GM19468 (cell line): ENCODE measurements around the gene FOXE1.

Experiments used
- ATAC-seq: cut with Tn5 transposase; IDR thresholded peaks from one replicate; pipeline ENCODE4 v1.9.1; 2021; ENCODE audit warnings: mild to moderate bottlenecking, moderate library complexity, moderate number of reproducible peaks; ENCODE audit not compliant: unreplicated experiment; ENCODE audit errors: extremely low read depth

The FOXE1 gene

GRCh38 chr9:97847474-97848214 lies 5.4 kb upstream of the FOXE1 start:
- ATAC-seq: no peak

GRCh38 chr9:97848215-97848479 lies 4.9 kb upstream of the FOXE1 start:
- ATAC-seq: no peak

DNA sequence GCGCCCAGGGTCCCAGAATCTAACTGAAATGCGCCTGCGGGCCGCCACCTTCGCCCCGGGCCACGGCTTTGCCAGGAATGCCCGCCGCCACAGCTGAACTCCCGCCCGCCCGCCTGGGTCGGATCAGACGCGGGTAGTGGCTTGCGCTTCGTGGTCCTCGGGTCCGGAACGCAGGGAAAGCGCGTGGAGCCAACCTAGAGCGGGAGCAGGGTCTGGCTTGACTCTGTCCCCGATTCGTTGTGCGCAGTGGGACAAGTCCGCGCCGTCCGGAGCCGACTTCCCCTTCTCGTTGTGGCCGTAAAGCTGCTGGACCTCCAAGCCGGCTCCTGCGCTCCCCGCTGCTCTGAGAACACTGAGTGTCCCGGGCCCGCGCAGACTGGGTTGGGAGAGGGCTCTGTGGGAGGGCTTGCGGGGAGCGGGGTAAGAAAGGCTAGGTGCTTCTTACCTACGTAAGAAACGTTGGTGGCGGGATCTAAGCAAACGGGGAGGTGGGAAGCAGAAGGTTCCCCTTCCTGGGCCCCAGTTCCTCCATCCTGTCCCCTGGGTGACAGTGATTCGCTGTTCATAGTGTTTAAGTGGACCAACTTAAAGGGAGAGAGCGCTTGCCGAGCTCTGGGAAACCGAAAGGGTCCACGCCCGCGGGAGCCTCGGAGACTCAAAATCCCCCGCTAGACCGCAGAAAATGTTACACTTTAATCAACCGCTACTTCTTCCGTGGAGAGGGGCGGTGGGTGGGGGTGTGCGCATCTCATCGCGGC lies 4.4 kb upstream of the FOXE1 start:
- no peak for ATAC-seq

DNA sequence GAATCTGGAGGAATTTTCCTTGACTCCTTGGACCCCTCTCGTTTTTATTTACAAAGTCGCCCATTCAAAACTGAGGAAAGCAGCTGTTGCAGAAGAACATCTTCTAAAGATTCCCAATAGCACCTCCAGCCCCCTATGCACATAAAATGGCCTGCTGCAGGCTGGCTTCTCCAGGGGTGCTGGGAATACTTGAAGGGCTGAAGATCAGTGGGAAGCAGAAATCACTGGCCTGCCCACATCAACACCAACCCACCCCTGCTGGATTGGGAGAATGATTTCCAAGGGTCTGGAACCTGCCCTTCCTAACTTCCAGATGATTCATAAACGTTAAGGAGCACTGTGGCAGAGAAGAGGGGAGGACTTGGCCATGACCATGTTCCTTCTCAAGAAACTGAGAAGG lies 3.0 kb upstream of the FOXE1 start:
- ATAC-seq: no peak

- ATAC-seq: no peak
Measured at GRCh38 chr9:97850746-97851445, 2.1 kb upstream of the FOXE1 start.

- ATAC-seq: no peak
Measured at GRCh38 chr9:97851446-97851883, 1.6 kb upstream of the FOXE1 start.

DNA sequence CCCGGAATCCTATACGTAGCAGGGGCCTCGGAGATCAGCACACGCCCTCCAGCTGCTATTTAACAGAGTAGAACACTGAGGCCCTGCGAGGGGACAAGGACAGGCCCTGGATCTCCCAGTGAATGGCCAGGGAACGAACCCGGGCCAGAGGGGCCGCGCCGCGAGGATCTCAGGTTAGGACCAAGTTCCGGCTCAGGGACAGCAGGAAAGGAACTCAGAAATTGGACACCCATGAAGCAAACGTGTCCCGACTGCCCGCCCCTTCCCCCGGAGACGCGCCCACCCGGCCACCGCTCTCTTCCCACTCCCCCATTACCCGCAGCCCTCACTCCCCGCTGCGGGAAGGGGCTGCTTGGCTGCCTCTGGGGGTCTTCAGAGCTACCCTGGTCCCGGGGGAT lies 1.0 kb upstream of the FOXE1 start:
- ATAC-seq: no peak

DNA sequence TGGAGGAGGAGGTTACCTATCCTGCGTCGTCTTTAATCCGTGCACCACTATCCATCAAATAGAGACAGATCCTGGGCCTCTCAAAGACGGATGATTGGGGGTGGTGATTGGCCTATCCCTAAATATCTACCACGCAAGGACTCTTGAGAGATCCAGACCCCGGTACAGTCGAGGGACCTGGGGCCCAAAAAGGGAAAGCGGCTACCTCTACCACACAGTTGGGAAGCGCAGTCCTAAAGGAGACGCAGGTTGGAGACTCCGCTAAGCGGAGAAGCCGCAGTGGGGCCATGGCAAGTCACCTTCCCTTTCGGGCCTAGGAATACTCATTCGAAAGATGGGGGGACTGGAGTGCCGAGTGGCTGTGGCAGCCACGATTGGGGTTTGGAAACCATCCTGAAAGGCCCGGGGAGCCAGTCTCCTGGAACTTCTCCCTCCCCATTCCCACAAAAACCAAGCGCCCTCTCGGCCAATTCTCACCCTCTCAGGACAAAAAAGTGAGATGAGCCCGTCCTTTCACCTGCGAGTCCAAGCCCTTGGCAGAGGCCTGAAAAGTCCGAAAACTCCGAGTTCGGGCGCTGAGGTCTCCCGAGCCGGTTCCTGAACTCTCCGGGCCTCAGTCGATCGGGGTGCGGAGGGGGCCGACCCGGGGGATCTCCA lies 499 bp upstream of the FOXE1 start:
- ATAC-seq: no peak

GRCh38 chr9:97853844-97854695 lies 1.0 kb downstream of the FOXE1 start:
- ATAC-seq: no peak

DNA sequence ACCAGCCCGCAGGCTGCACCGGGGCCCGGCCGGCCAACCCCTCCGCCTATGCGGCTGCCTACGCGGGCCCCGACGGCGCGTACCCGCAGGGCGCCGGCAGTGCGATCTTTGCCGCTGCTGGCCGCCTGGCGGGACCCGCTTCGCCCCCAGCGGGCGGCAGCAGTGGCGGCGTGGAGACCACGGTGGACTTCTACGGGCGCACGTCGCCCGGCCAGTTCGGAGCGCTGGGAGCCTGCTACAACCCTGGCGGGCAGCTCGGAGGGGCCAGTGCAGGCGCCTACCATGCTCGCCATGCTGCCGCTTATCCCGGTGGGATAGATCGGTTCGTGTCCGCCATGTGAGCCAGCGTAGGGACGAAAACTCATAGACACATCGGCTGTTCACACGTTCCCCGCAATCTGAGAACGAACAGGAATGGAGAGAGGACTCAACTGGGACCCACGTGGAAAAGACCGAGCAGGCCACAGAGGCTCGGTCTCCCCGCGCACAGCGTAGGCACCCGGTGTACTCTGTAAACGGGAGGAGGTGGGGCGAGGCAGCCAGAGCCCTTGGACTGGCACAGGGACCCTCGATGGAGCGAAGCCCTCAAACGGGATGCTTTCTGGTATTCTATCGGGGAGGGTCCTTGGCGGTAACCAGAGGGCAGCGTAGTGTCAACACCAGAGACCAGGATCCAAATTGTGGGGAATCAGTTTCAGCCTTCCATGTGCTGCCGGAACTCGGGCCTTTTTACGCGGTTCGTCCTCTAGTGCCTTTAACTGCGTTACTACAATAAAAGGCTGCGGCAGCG lies 1.9 kb downstream of the FOXE1 start:
- no peak for ATAC-seq

DNA sequence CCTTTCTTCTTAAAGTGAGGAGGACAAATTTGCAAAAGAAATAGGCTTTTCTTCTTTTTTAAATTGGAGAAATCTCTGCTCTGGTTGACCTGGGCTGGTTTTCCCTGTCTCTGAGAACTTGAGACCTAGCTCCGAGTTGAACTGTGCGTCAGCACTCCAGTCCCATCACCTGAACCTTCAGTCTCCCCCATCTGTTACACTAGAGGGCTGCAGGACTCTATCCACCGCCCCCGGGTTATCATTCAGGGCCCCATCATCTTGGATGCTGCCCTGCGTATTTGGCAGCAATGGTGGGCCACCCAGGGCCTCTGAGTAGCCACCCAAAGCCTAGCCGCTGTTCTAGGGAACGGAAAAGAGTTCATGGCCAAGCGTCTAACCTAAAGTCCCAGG lies 2.5 kb downstream of the FOXE1 start:
- no peak for ATAC-seq

GRCh38 chr9:97855899-97856298 lies 2.9 kb downstream of the FOXE1 start:
- ATAC-seq: no peak

DNA sequence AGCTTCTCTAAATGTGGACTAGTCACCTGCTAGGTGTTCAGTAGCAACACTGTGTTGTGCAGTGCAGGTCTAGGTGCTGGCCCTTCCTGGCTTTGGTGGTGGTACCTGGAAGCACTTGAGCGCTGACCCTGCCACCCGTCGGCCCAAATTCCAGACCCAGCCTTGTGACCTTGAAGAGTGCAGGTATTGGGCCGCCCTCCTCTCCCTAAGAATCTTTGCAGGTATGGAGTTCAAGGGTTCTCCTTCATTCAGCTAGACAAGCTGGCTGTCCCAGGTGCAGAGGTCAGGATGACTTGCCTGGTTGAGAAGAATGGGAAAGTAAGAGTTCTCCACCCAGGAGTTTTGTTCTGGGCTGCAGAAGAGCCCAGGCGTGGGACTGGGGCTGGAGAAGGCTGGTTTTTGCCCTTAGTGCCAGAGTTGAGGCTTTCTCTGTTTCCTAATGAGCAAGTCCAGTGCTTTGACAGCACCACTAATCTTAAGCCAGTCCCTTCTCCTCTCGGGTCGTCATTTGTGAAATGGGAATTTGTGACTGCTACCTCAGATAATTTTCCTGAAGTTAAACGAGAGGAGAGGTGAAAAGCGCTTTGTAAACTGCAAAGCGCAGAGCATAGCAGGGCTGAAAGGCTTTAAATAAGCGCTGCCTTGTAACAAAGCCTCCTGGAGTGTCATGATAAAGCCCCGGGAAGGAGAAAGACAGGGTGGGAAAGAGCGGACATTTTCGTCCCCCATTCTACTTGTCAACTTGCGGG lies 4.0 kb downstream of the FOXE1 start:
- ATAC-seq: no peak

DNA sequence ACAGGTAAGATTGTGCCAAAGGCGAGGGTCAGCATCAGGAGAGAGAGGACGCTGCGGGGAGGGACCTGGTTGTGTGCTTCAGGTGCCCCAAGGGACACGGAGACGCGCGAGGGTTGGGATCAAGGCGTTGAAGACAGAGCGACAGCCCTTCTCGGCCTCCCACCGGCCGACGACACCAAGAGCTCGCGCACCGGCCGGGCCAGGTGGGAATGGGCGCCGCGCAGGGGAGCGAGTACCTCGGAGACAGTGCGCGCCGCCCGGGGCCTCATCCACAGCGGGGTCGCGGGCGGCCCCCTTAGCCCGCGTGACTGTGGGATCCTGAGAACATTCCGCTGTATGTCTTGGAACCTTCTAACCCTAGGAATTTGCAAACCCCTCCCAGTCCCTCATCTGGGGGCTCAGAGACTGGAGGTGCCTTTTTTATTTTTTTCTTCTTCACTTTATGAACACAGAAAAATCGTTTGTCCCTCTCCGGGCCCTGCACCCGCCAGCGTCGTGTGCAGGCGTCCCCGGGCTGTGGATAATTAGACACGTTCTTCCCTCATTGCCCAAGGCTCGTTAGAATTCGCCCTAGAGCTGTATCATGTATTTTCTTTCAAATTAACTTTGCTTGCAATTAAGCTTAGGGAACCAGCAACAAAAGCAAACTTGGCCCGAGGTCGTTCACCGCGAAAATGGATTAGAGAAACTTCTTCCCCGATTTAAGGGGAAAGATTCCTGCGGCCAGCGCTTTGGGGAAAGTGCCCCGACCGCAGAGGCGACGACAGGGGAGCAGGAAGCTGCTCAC lies 4.8 kb downstream of the FOXE1 start:
- no peak for ATAC-seq

DNA sequence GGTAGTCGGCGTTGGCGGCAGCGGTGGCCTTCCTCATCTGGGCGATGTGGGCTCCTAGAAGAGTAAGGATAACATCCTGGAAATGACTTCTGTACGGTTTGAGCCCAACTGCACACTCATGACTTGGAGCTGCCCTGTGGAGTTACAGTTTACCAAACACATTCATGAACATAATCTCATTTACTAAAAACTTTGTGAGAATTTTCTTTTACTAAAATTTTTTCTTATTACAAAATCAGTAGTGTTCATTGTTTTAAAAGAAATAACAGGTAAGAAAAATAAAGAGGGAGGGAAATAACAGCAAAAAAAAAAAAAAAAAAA lies 5.3 kb downstream of the FOXE1 start:
- ATAC-seq: no peak

DNA sequence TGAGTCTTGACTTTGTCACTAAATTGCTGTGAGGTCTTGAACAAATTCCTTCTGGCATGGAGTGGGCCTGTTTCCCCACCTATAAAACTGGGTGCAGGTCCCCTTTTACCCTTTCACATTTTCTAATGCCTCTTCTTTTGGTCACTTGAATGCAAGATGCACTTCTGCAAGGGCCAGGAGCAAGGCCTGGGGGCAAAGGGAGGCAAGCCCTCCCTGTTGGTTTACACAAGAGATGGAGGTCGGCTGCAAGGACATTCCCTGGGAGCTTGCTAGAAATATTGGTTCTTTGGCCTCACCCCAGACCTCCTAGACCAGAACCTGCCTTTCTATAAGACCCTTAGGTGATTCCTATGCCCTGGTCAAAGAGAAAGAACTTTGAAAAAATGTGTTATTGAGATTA lies 5.8 kb downstream of the FOXE1 start:
- no peak for ATAC-seq

- no peak for ATAC-seq
Measured at GRCh38 chr9:97859346-97859745, 6.3 kb downstream of the FOXE1 start.
